HCT116 (cell line): ENCODE data around the gene LIPK. TPM values are rescaled to one million over a fixed set of nuclear protein-coding genes. Genes with fewer than 3 reads are reported as not detected.

Source experiments
- ATAC-seq: fragments of 200-7000 bp; cut with Tn5 transposase; 2 replicates; pipeline ENCODE4 v1.9.1; 2020; ENCODE audit warnings: mild to moderate bottlenecking, moderate library complexity
- BruUV-seq: library from RNA; stranded (reverse); fragments of 400-500 nt; replicated peaks from 2 replicates; lab custom pipeline; 2021; lab: Mats Ljungman, UMichigan
- CTCF ChIA-PET: fragments of 300-600 bp; sonication (Branson Sonifier 250); formaldehyde crosslinking; loops from one replicate; lab custom pipeline; 2021; ENCODE audit warnings: antibody characterized with exemption; lab: Charles Lee
- POLR2A ChIA-PET: fragments of 300-600, 350-600 bp; sonication (Branson Sonifier 250); formaldehyde crosslinking; loops from one replicate; lab custom pipeline; 2021; ENCODE audit warnings: antibody characterized with exemption; lab: Charles Lee
- RAD21 ChIA-PET, 2 experiments: fragments of 300-600 bp; sonication (Branson Sonifier 250); formaldehyde crosslinking; loops; one replicate each; lab custom pipeline; 2023; ENCODE audit warnings: low total read pairs in 2 of 2; ENCODE audit not compliant: uncharacterized antibody in 2 of 2, unreplicated experiment in 2 of 2, low non-redundant PET in 1 of 2; lab: Charles Lee
- DNase-seq: peaks from one replicate; pipeline ENCODE4 v3.0.0-alpha.2; 2010; ENCODE audit warnings: low read depth, low spot score
- H2AFZ ChIP-seq: fragments of 200-600 bp; shearing (Covaris generic), sonication (generic); 2 replicates; pipeline ENCODE4 v1.6.1; 2017; ENCODE audit warnings: low read depth, mixed run types, mixed read lengths, antibody characterized with exemption, low read length; ENCODE audit not compliant: poor library complexity, severe bottlenecking
- H3K27ac ChIP-seq: 2 replicates; pipeline ENCODE4 v1.5.1; 2012; ENCODE audit warnings: low read depth, low read length
- H3K27me3 ChIP-seq: fragments of 200-600 bp; sonication (generic); 2 replicates; pipeline ENCODE4 v1.6.1; 2016; ENCODE audit warnings: mixed run types, low read length, mixed read lengths; ENCODE audit not compliant: insufficient read depth
- H3K36me3 ChIP-seq, 2 experiments: fragments of 200-500 bp in 1 of 2; fragments of 200-600 bp in 1 of 2; sonication (Bioruptor generic) in 1 of 2; sonication (generic) in 1 of 2; 2 replicates each; pipeline versions ENCODE4 v1.5.1 to v1.6.1; 2014 to 2016; ENCODE audit warnings: low read length in 2 of 2, inconsistent platforms in 1 of 2, mixed read lengths in 1 of 2, mixed run types in 1 of 2; ENCODE audit not compliant: insufficient read depth in 2 of 2, control insufficient read depth in 1 of 2
- H3K4me1 ChIP-seq, 2 experiments: fragments of 200-600 bp in 1 of 2; sonication (generic) in 1 of 2; 2 replicates each; pipeline versions ENCODE4 v1.5.1 to v1.6.1; 2012 to 2017; ENCODE audit warnings: low read length in 2 of 2, inconsistent platforms in 1 of 2, mild to moderate bottlenecking in 1 of 2, mixed read lengths in 1 of 2, mixed run types in 1 of 2, moderate library complexity in 1 of 2; ENCODE audit not compliant: insufficient read depth in 2 of 2, control insufficient read depth in 1 of 2
- H3K4me2 ChIP-seq: fragments of 200-600 bp; sonication (generic); 2 replicates; pipeline ENCODE4 v1.6.1; 2017; ENCODE audit warnings: mixed run types, low read length, mixed read lengths
- H3K4me3 ChIP-seq, 2 experiments: fragments of 200-600 bp in 1 of 2; sonication (generic) in 1 of 2; replicated peaks in 1 of 2; 2 replicates each; pipeline ENCODE4 v1.5.1; 2011 to 2016; ENCODE audit warnings: low read length in 2 of 2, control low read depth in 1 of 2, low read depth in 1 of 2, mild to moderate bottlenecking in 1 of 2, mixed read lengths in 1 of 2, mixed run types in 1 of 2
- H3K79me2 ChIP-seq: fragments of 200-600 bp; sonication (generic); 2 replicates; pipeline ENCODE4 v1.6.1; 2017; ENCODE audit warnings: mild to moderate bottlenecking, mixed run types, low read length, moderate library complexity, mixed read lengths; ENCODE audit not compliant: insufficient read depth
- H3K9ac ChIP-seq: fragments of 200-600 bp; sonication (generic); 2 replicates; pipeline ENCODE4 v1.6.1; 2016; ENCODE audit warnings: low read length, mixed read lengths
- H3K9me2 ChIP-seq: fragments of 200-600 bp; sonication (generic), shearing (Covaris generic); 2 replicates; pipeline ENCODE4 v1.6.1; 2017; ENCODE audit warnings: mixed run types, mild to moderate bottlenecking, moderate library complexity; ENCODE audit not compliant: insufficient read depth
- H3K9me3 ChIP-seq, 2 experiments: fragments of 200-500 bp in 1 of 2; fragments of 200-600 bp in 1 of 2; sonication (Bioruptor generic) in 1 of 2; sonication (generic) in 1 of 2; 2 replicates each; pipeline ENCODE4 v1.6.1; 2014 to 2017; ENCODE audit warnings: low read length in 2 of 2, mixed read lengths in 2 of 2, inconsistent platforms in 1 of 2, low read depth in 1 of 2, mild to moderate bottlenecking in 1 of 2, mixed run types in 1 of 2, moderate library complexity in 1 of 2; ENCODE audit not compliant: control insufficient read depth in 1 of 2, insufficient read depth in 1 of 2
- H4K20me1 ChIP-seq: fragments of 200-600 bp; sonication (generic), shearing (Covaris generic); 2 replicates; pipeline ENCODE4 v1.6.1; 2017; ENCODE audit warnings: mixed run types, mild to moderate bottlenecking, moderate library complexity; ENCODE audit not compliant: insufficient read depth
- ATF3 ChIP-seq: IDR thresholded peaks from 2 replicates; pipeline ENCODE4 v1.6.1; 2012
- CEBPB ChIP-seq: IDR thresholded peaks from 2 replicates; pipeline ENCODE4 v1.6.1; 2012; ENCODE audit warnings: low read depth
- CTCF ChIP-seq, 3 experiments: fragments of 200-600 bp in 1 of 3; sonication (generic) in 1 of 3; IDR thresholded peaks in 2 of 3; conservative IDR thresholded peaks in 1 of 3; 2 replicates each; pipeline ENCODE4 v1.5.1; 2012 to 2017; ENCODE audit warnings: low read depth in 2 of 3, low read length in 2 of 3, antibody characterized with exemption in 1 of 3, borderline replicate concordance in 1 of 3, control low read depth in 1 of 3, mild to moderate bottlenecking in 1 of 3, mixed read lengths in 1 of 3, mixed run types in 1 of 3, moderate library complexity in 1 of 3; ENCODE audit not compliant: insufficient read depth in 1 of 3
- EGR1 ChIP-seq: IDR thresholded peaks from 2 replicates; pipeline ENCODE4 v1.6.1; 2012; ENCODE audit warnings: low read depth
- EZH2 ChIP-seq: fragments of 200-600 bp; sonication (generic); IDR thresholded peaks from 2 replicates; pipeline ENCODE4 v1.6.1; 2017; ENCODE audit warnings: antibody characterized with exemption, mixed run types
- FOSL1 ChIP-seq: IDR thresholded peaks from 2 replicates; pipeline ENCODE4 v1.6.1; 2012; ENCODE audit warnings: low read depth
- JUND ChIP-seq: IDR thresholded peaks from 2 replicates; pipeline ENCODE4 v1.6.1; 2012
- MAX ChIP-seq: IDR thresholded peaks from 2 replicates; pipeline ENCODE4 v1.6.1; 2012
- POLR2A ChIP-seq: IDR thresholded peaks from 2 replicates; pipeline ENCODE4 v1.7.0; 2011; ENCODE audit warnings: borderline replicate concordance; ENCODE audit not compliant: insufficient read depth, insufficient read length; ENCODE audit errors: extremely low read depth
- POLR2AphosphoS5 ChIP-seq: IDR thresholded peaks from 2 replicates; pipeline ENCODE4 v1.6.1; 2011; ENCODE audit warnings: mild to moderate bottlenecking, low read depth, low read length, moderate library complexity
- RAD21 ChIP-seq: IDR thresholded peaks from 2 replicates; pipeline ENCODE4 v1.6.1; 2012; ENCODE audit warnings: low read depth, mild to moderate bottlenecking
- SIN3A ChIP-seq: IDR thresholded peaks from 2 replicates; pipeline ENCODE4 v1.6.1; 2012; ENCODE audit warnings: low read depth
- TCF7L2 ChIP-seq: IDR thresholded peaks from 2 replicates; pipeline ENCODE4 v1.7.0; 2011; ENCODE audit warnings: borderline replicate concordance, inconsistent platforms; ENCODE audit not compliant: insufficient read depth, insufficient read length; ENCODE audit errors: extremely low read depth
- YY1 ChIP-seq: IDR thresholded peaks from 2 replicates; pipeline ENCODE4 v1.6.1; 2011; ENCODE audit warnings: low read length, low read depth, moderate library complexity, mild to moderate bottlenecking; ENCODE audit not compliant: insufficient replicate concordance; ENCODE audit errors: extremely low read depth
- ZBTB33 ChIP-seq: IDR thresholded peaks from 2 replicates; pipeline ENCODE4 v1.6.1; 2011; ENCODE audit warnings: mild to moderate bottlenecking, low read length, moderate library complexity; ENCODE audit not compliant: insufficient replicate concordance; ENCODE audit errors: extremely low read depth
- ZFX ChIP-seq: fragments of 450-650 bp; IDR thresholded peaks from 2 replicates; pipeline ENCODE4 v1.6.1; 2017
- ZNF274 ChIP-seq: fragments of 200-500 bp; sonication (Bioruptor generic); IDR thresholded peaks from 2 replicates; pipeline ENCODE4 v1.6.1; 2014; ENCODE audit warnings: mild to moderate bottlenecking, low read depth, low read length, inconsistent platforms
- intact Hi-C: fragments of 100-400 bp; cut with micrococcal nuclease; formaldehyde crosslinking; loops from 2 replicates; pipeline ENCODE4 v1.10.0; 2022
- total RNA-seq: library from RNA; stranded (reverse); gene quantifications from one replicate; pipeline ENCODE4 v1.2.1, GENCODE V29; 2021; ENCODE audit not compliant: unreplicated experiment

The LIPK gene
- total RNA-seq, 1 experiment from 2014 or later: not detected

GRCh38 chr10:88664142-88664541, 41.9 kb upstream of the LIPK start, which contains the start of gene LIPF:
Gene LIPF, plus strand, starts transcription at chr10:88664442. Its CDS starts 2,856 bp downstream, at chr10:88667298.
- Histone ChIP-seq H3K9me3 (no peaks in the 10 kb centered on the region), H3K36me3 (no peaks in the 10 kb centered on the region), H2AFZ (no peak within 1 kb of the TSS), H4K20me1 (no peaks in the 10 kb centered on the region), H3K4me3 (no peak within 1 kb of the TSS), H3K9ac (no peak within 1 kb of the TSS), H3K27ac (no peak within 1 kb of the TSS), H3K4me2 (no peak within 1 kb of the TSS), H3K79me2 (no peaks in the 10 kb centered on the region), H3K4me1 (peaks cover 0 to 3% of the 10 kb centered on the region in 2 experiments; a peak in 1 of 4 replicates)
- RAD21 ChIA-PET: no interaction called here
- POLR2A ChIA-PET: no interaction called here
- DNase-seq (no peak), ATAC-seq (no peak)
- CTCF ChIA-PET: no interaction called here
- TF ChIP-seq MAX (no peak), POLR2AphosphoS5 (no peak), SIN3A (no peak)
- TF ChIP-seq, all 23 proteins: peak for 0
- no peaks in the 10 kb centered on the region for H3K9me2 ChIP-seq
- H3K27me3 ChIP-seq: no peaks in the 10 kb centered on the region
- no TSS peak for BruUV-seq
- intact Hi-C loops: no loop called here

- Histone ChIP-seq H4K20me1 (no peaks in the 10 kb centered on the region), H3K9me3 (no peaks in the 10 kb centered on the region), H3K4me3 (no peak overlapping the region), H3K4me1 (no peaks in the 10 kb centered on the region), H2AFZ (no peak overlapping the region), H3K27me3 (no peaks in the 10 kb centered on the region), H3K27ac (no peak overlapping the region), H3K9ac (no peak overlapping the region), H3K79me2 (no peaks in the 10 kb centered on the region), H3K36me3 (no peaks in the 10 kb centered on the region), H3K9me2 (peaks cover 5% of the 10 kb centered on the region; the same call in 1 of the 2 replicates), H3K4me2 (no peak overlapping the region)
- no peak for DNase-seq
- BruUV-seq: no TSS peak
- RAD21 ChIA-PET: no interaction called here
- POLR2A ChIA-PET: no interaction called here
- intact Hi-C loops: no loop called here
- ATAC-seq: no peak
- CTCF ChIA-PET: no interaction called here
- no peak for TF ChIP-seq EZH2
- TF ChIP-seq POLR2A: no peak
- TF ChIP-seq SIN3A: no peak
- TF ChIP-seq TCF7L2: no peak
- no peak for TF ChIP-seq JUND
- TF ChIP-seq FOSL1: no peak
- TF ChIP-seq YY1: no peak
- no peak for TF ChIP-seq ZBTB33
- TF ChIP-seq ZNF274: no peak
- TF ChIP-seq CEBPB: no peak
- no peak for TF ChIP-seq CTCF (IDR thresholded peaks at IDR 0.05 in 2 of 3, conservative IDR thresholded peaks at IDR 0.05 in 1 of 3; ENCODE audit: borderline replicate concordance in 1 of 3, insufficient read depth in 1 of 3, low read depth in 2 of 3, low read length in 2 of 3)
- TF ChIP-seq ZFX: no peak
- no peak for TF ChIP-seq RAD21
- TF ChIP-seq EGR1: no peak
- TF ChIP-seq POLR2AphosphoS5: no peak
- no peak for TF ChIP-seq MAX
- no peak for TF ChIP-seq ATF3
Observed at GRCh38 chr10:88668465-88668864, 37.6 kb upstream of the LIPK start.
